ENCODE results near the gene LGALS1.
"Not testable (repeated sequence)": the region's sequence is repeated elsewhere in the genome, so short reads cannot be mapped to it uniquely, and the experiment has no call there.

The LGALS1 gene

DNA sequence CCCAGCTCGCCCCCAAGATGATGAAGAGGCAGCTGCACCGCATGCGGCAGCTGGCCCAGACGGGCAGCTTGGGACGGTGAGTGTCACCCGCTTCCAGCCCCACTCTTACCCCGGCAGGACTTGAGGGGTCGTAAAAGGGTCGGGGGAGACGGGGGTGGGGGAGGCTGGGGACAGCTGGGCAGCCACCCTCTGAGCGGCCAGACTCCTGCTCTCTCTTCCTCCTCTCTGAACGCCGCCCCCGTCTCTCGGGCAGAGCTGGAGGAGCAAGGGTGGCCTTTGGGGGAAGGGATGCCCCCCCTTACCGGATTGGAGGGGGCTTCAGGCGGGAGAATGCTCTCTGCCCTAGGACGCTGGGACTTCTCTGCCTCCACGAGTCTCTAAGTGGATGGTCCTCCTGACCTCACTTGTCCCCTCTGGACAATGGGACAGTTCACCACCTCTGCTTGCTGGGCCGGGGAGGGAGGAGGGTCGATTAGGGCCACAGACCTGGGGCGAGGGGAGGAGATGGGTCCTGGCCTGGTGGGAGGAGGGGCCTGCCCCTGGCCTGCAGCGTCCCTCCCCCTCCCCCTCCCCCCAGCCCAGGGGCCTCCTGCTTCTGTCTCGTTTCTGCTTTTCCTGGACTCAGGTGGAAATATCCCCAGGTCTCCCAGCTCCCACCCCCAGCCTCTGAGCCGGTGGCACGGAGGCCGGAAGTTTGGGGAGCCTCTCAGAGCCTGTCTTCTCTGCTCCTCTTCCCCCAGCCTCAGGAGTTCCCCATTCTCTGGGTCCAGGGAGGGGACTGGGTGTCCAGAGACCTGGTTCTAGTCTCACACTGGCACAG lies 35.5 kb upstream of the LGALS1 start:
- peak; percentile 17 for DNase-seq

DNA sequence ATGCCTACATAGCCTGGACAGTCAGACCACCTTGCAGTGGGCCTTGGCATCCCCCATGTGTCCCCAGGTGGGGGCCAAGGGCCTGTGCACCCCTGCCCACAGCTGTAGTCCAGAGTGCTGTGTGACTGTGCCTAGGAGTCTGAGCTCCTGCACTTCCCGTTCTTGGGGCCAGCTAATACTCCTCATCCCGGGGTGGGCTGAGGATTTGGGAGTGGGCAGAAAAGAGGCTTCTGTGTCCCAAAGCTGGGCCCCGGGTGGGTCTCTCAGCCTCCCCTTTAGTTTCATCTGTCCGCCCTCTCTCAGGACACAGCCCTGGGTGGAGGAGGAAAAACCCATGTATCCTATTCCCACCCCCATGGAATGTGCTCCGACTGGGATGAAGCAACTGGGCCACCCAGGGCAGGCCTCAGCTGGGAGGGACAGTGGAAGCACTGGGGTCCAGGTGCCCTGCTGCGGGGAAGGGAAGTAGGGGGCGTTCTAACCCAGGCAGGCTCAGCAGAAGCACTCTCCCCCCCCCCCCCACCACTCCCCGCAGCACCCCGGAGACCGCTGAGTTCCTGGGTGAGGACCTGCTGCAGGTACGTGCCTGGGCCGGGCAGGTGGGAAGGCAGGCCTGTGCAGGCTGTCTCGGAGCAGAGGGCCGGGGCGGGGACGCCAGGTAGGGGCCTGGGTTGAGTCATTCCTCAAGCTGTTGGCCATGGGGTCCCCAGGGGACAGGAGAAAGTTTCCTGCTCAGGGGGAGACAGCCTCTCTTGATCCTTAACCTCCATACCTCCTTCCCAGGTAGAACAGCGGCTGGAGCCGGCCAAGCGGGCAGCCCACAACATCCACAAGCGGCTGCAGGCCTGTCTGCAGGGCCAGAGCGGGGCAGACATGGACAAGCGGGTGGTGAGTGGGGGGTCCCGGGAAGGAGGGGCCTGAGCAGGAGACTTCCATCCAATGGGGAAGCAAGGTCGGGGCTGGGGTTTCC lies 34.6 kb upstream of the LGALS1 start:
- DNase-seq = no peak

DNA sequence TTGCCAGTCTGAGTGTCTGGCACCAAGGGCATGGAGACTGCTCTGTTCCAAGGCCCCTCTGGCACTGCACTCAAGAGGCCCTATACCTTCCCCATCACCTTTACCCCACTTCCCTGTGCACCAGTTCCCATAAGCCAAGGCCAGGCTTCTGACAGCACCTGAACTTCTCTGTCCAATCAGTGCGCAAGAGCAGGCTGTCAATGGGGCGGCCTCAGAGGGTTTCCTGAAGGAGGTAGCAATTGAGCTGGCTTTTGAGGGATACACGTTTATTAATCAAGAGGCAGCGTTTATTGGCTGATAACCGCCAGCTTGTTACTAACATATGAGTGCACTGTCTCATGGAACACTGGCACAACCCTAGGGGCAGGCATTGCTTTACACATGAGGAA lies 33.9 kb upstream of the LGALS1 start:
- DNase-seq = no peak

DNA sequence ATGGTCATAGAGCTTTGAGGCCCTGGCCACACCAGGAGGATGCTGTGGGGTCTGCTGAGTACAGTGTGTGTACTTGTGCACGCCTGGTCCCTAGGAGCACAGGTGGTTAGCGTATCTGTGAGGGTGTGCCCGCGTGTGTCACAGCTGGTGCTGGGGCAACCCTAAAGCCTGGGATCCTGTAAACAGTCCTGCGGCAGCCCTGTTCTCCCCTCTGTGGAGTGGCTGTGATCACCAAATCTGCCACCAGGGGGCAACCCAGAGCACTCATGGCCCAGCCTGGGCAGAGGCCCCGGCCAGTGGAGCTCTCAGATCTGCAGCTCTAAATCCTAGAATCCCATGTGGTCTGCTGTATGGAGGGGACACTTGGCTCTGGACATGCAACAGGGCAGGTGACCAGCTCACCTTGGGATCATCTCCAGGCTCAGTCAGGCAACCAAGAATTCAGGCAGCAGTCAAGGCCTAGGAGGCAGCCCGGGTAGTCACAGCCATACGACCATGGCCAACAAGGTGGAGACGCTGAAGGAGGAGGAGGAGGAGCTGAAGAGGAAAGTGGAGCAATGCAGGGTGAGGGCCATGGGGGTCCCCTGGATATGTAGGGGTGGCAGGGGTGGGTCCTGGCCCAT lies 32.1 kb upstream of the LGALS1 start:
- DNase-seq = peak; percentile 62

DNA sequence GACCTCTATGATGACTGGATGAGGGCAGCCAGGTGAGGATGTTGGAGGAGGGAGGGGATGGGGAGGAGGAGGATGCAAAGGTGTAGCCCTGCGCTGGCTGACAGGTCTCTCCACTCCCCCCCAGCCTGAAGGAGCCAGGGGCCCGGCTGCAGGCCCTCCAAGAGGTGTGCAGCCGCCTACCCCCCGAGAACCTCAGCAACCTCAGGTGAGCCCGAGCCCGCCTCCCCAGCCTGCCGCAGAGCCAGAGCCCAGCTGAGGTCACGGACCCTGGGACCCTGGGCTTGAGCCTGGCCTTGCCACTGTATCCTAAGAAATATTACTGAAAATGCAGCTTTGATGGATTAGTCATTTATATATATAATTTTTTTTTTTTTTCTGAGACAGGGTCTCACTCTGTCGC lies 28.1 kb upstream of the LGALS1 start:
- DNase-seq = no peak

DNA sequence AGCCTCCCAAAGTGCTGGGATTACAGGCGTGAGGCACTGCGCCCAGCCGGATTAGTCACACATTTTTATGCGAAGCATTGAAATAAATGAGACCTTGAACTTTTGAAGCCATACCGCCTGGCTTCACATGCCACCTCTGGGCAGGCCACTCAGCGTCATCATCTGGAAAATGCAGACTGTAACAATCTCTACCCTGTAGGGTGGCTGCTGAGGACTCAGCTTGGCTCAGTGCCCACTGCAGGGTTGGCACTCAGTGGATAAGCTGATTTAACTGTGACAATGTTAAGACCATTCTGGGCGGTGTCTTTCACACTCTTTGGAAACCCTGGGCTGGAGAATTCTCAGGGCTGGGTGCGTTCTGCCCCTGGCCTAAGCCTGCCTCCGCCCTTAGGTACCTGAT lies 27.5 kb upstream of the LGALS1 start:
- DNase-seq = no peak

DNA sequence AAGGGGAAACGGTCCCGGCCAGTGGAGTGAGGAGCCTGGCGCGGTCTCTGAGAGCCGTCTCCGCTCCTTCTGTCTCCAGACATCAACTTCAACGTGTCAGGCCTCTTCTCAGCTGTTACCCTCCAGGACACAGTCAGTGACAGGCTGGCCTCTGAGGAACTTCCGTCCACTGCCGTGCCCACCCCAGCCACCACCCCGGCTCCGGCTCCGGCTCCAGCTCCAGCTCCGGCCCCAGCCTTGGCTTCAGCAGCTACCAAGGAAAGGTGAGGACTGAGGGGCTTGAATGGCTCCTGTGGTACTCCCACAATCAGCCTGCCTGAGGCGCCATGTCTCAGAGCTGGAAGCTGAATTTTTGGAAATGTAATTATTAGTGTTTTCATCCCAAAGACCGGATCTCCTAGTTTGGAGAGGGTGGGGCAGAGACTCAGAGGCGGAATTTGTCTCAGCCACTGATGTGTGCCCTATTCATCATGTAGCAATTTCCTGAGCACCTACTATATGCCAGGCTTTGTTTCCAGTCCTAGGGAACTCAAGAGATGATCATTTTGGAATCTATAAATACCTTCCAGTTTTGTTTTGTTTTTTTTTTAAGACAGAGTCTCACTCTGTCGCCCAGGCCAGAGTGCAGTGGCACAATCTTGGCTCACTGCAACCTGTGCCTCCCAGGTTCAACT lies 24.8 kb upstream of the LGALS1 start:
- DNase-seq = no peak

DNA sequence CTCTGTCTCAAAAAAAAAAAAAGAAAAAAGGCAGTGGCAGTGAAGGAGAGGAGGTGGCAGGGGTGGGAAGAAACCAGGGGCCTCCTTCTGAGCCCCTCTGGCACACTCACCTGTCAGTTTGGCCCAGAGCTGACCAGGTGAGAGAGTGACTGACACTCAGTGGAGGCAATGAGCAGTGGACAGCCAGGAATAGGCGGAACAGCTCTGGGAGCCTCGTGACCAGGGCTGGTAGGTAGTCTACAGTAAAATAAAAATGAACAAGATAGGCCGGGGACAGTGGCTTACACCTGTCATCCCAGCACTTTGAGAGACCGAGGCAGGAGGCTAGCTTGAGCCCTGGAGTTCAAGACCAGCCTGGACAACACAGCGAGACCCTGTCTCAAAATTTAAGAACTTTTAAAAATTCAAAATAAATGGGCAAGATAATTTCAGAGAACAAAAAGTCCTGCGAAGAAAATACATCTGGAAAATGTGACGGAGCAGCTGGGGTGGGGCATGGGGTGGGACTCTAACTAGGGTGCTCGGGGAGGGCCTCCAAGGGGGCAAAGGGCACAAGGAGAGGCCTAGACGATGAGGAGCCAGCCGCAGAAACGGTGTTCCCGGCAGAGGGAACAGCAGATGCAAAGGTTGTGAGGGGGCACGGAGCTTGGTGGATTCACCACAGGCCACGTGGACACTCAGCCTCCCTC lies 20.7 kb upstream of the LGALS1 start:
- DNase-seq = no peak

DNA sequence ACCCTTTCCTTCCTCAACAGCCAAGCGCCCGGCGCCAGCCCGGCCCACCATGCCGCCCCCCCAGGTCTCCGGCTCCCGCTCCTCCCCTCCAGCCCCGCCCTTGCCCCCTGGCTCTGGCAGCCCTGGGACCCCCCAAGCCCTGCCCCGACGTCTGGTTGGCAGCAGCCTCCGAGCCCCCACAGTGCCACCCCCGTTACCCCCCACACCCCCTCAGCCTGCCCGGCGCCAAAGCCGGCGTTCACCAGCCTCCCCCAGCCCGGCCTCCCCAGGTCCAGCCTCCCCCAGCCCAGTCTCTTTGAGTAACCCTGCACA lies 20.2 kb upstream of the LGALS1 start:
- no peak for DNase-seq

DNA sequence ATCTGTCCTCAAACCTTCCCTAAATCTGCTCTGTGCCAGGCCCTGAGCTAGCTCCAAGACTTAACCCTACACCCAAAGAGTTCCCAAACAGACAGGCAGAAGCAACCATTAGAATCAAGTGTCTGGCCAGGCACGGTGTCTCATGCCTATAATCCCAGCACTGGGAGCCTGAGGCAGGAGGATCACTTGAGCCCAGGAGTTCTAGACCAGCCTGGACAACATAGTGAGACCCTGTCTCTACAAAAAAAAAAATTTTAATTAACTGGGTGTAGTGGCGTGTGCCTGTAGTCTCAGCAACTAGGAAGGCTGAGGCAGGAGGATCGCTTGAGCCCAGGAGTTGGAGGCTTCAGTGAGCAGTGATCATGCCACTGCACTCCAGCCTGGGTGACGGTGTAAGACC lies 18.9 kb upstream of the LGALS1 start:
- not testable (repeated sequence) for DNase-seq

DNA sequence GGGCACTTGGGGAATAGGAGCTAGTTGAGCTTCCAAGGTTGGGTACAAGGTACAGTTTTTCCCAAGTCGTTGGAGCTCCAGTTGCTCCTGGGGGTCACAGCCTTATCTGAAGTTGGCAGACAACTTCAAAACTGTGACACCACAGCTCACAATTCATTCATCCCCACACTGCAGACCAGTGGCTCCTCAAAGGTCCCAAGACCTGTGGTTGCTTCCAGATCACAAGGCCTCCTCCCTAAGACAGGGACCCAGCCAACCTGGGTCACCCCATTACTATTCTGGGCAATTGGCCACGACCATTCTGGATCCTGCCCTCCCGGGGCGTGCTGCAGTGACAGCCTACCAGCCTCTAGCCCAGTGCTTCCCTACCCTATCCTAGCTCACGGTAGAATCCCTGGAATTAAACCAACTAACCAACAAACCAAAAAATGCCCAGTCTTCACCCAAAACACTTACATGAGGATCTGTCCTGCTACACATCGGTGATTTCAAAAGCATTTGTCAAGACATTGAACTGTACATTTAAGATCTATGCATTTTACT lies 17.8 kb upstream of the LGALS1 start:
- DNase-seq = peak; percentile 32

DNA sequence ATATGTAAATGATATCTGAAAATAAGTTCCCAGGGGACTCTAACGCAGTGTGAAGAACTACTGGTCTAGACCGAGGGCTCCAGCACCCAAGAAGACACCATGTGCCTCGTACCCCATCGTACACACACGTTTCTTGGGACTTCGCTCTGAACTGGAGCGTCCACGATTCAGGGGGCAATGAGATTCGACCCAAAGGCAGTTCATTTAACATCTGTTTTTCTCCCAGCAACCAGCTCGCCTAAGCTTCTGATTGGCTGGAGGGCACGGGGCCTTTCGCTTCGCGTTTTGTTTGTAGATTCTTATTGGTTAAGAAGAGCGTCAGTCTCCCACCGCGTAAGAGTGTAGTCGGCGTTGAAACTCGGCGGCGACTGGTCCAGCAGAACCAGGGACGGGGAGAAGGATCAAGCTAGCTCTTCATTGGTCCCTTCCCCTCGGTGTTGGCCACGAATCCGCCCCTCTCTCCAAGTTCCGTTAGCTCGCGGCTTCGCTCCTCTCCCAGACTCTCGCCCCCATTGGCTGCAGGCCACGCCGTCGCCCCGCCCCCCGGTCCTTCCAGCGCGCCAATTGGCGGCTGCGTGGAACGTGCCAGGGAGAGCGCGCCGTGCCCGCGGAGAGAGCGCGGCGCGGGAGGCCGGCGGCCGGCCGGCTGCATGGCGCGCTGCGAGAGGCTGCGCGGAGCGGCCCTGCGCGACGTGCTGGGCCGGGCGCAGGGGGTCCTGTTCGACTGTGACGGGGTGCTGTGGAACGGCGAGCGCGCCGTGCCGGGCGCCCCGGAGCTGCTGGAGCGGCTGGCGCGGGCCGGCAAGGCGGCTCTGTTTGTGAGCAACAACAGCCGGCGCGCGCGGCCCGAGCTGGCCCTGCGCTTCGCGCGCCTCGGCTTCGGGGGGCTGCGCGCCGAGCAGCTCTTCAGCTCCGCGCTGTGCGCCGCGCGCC lies 17.0 kb upstream of the LGALS1 start, which contains the start of gene PDXP:
TSS of gene PDXP (plus strand) at position 591 of the 933 bp plus-strand sequence. CDS start at position 651, 60 bp downstream.
- peak; percentile 96 for DNase-seq

DNA sequence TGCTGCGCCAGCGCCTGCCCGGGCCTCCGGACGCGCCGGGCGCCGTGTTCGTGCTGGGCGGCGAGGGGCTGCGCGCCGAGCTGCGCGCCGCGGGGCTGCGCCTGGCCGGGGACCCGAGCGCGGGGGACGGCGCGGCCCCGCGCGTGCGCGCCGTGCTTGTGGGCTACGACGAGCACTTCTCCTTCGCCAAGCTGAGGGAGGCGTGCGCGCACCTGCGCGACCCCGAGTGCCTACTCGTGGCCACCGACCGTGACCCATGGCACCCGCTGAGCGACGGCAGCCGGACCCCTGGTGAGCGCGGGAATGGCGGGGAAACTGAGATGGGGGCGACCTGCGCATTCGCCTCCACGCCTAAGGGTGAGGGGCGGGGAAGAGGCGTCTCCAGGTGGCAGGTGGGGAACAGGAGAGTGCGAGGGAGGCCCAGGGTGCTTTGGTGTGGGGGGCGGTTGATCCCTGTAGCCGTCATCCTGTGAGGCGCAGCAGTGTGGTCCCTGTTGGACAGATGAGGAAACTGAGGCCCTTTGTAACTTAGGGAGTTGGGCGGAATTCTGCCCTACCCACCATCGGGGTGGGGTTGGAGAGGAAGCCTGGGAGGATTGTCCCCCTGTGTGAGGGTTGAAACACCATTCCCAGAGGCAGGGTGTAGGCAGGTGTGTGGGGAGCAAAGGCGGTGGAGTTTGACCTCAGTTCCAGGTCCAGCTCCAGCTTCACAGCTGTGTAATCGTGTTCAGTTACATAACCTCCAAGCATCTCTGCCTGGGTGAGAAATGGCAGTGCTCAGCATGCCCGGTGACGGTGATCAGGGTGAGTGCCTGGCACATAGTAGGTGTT lies 16.2 kb upstream of the LGALS1 start:
- DNase-seq = peak; percentile 23

DNA sequence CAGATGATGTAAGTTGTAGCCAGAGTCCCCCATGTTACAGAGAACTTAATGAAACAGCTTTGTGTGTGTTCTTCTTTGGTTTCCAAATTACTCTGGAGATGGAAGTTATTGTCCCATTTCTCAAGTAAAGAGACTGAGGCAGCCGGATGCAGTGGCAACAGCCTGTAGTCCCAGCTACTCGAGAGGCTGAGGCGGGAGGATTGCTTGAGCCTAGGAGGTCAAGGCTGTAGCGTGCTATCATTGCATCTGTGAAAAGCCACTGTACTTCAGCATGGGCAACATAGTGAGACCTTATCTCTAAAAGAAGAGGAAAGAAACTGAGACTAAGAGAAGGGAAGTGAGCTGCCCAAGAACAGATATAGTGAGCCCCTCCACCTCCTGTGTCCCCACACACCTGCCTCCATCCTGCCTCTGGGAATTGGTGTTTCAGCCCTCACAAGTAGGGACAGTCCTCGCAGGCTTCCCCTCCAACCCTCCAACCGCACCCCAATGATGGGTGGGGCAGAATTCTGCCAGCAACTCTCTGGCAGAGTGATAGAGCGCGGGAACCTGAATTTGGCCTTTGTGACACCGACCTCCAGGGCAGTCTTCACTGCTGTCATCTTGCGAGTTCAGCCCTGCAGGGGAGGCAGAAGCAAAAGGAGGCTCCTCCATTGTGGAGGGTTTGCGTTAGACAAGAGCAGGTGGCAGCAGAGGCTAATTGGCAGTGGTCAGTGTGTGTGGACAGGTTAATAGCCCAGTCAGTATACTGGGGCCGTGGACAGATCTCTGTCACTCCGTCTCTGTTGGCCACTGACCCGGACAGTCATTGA lies 15.3 kb upstream of the LGALS1 start:
- DNase-seq = no peak

DNA sequence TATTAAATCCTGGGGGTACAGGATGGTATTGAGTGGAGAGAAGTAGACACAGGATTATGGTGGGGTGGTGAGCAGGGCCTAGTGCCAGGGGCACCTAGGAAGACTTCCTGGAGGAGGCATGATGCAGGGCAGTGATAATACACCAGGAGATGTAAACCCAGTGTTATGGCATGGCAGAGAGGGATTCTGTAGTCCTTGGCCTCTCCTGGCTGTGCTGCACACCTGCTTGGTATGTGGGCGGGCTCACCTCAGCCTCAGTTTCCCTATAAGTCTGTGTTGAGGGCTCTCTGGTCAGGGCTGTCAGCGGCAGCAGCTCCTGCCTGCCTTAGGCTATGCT lies 14.8 kb upstream of the LGALS1 start:
- DNase-seq = no peak

DNA sequence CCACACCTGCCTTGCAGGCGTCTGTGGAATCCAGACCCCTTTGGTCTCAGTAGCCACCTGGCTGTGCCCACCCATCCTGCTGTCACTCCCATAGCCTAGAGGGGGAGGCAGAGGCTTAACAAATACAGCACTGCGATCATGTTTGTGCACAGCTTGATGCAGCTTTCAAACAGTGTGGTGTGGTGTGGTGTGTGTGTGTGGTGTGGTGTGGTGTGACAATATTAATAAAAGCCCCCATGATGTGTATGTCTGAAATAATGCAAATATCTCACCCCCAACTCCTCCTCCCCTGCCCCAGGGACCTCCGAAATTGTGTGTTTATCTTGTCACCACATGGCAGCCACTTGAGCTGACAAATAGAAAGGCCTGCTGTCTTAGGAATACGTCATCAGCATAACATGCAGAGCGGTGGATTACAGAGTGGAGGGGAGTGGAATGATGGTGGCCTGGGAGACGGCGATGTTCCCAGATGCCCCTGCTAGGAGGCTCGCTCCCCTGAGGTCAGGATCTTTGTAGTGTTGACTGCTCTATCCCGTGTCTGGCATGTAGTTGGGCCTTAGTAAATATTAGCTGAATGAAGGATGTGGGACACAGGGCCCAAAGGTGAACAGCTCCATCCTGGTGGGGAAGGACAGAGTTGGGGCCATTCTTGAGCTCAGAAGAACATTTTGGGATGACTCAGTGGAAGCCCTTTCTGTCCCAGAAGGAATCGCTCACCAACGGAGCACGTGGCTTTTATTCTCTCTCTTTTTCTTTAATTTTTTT lies 14.1 kb upstream of the LGALS1 start:
- peak; percentile 10 for DNase-seq

DNA sequence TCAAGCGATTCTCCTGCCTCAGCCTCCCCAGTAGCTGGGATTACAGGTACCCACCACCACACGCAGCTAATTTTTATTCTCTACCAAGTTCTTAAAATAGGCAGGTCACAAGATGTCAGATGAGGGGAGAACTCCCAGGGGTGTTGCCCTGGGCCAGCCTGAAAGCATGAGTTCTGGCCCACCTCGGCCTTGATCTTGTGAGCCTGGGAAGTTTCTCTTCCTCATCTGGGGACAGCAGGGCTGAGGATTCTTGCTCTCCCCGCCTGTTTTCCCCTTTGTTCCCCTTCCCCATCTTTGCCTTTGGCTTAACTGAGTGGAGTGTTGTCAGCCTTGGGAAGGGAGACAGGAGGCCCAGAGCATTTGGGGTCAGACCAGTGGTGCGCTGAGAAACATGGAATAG lies 13.4 kb upstream of the LGALS1 start:
- DNase-seq = no peak

DNA sequence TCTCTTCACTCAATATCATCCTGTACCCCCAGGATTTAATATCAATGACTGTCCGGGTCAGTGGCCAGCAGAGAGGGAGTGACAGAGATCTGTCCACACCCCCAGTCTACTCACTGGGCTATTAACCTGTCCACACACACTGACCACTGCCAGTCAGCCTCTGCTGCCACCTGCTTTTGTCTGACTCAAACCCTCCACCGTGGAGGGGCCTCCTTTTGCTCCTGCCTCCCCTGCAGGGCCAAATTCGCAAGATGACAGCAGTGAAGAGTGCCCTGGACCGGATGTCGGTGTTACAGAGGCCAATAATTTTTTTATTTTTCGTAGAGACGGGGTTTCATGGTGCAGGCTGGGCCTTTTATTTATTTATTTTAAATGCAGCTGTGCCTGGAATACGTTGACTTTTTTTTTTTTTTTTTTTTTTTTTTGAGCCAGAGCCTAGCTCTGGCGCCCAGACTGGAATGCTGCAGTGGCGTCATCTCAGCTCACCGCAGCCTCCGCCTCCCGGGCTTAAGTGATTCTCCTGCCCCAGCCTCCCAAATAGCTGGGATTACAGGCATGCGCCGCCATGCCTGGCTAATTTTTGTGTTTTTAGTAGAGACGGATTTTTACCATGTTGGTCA lies 11.8 kb upstream of the LGALS1 start:
- no peak for DNase-seq
